ENCODE data around the gene KRT86.
"Not testable (repeated sequence)": the region's sequence is repeated elsewhere in the genome, so short reads cannot be mapped to it uniquely, and the experiment has no call there.

Gene KRT86

GRCh38 chr12:52254180-52254964 is 20.1 kb upstream of the KRT86 start:
- TF ChIP-seq CTCF (conservative IDR thresholded peaks at IDR 0.05; ENCODE audit: low read length), result no peak
- DNase-seq (ENCODE audit: low read depth), result no peak
- no peak overlapping the region for H3K4me3 ChIP-seq (ENCODE audit: low read length)

- DNase-seq (ENCODE audit: low read depth), result no peak
- no peak for TF ChIP-seq CTCF (conservative IDR thresholded peaks at IDR 0.05; ENCODE audit: low read length)
- no peak overlapping the region for H3K4me3 ChIP-seq (ENCODE audit: low read length)
Observed at GRCh38 chr12:52254965-52255751, 19.3 kb upstream of the KRT86 start.

GRCh38 chr12:52255926-52256583 is 18.4 kb upstream of the KRT86 start:
- DNase-seq (ENCODE audit: low read depth), result no peak
- no peak overlapping the region for H3K4me3 ChIP-seq (ENCODE audit: low read length)
- TF ChIP-seq CTCF (conservative IDR thresholded peaks at IDR 0.05; ENCODE audit: low read length), result no peak

GRCh38 chr12:52256584-52256935 is 17.9 kb upstream of the KRT86 start:
- no peak for TF ChIP-seq CTCF (conservative IDR thresholded peaks at IDR 0.05; ENCODE audit: low read length)
- DNase-seq (ENCODE audit: low read depth), result no peak
- no peak overlapping the region for H3K4me3 ChIP-seq (ENCODE audit: low read length)

GRCh38 chr12:52257074-52257551 is 17.3 kb upstream of the KRT86 start:
- no peak overlapping the region for H3K4me3 ChIP-seq (ENCODE audit: low read length)
- no peak for DNase-seq (ENCODE audit: low read depth)
- no peak for TF ChIP-seq CTCF (conservative IDR thresholded peaks at IDR 0.05; ENCODE audit: low read length)

GRCh38 chr12:52257922-52258321 is 16.5 kb upstream of the KRT86 start:
- not testable (repeated sequence) for H3K4me3 ChIP-seq (ENCODE audit: low read length)

GRCh38 chr12:52258335-52258901 is 16.0 kb upstream of the KRT86 start:
- DNase-seq (ENCODE audit: low read depth), result peak; percentile 26
- H3K4me3 ChIP-seq (ENCODE audit: low read length), result no peak overlapping the region
- no peak for TF ChIP-seq CTCF (conservative IDR thresholded peaks at IDR 0.05; ENCODE audit: low read length)

More at GRCh38 chr12:52257922-52258321, 16.5 kb upstream of the KRT86 start:
- DNase-seq (ENCODE audit: low read depth), result not testable (repeated sequence)

Measured in AG10803 (cell line).